Colon (tissue), 2 donors: Measurements from ENCODE around the gene RNF113B.

Source experiments
- FAIRE-seq: peaks from 2 replicates; lab custom pipeline; 2012; peaks lifted over from hg19 to GRCh38; lab: Jason Lieb, UNC
- donor health status: control.
- donor health status: control.

RNF113B gene

GRCh38 chr13:98203646-98204326 lies 26.7 kb upstream of the RNF113B start:
- no peak for FAIRE-seq

GRCh38 chr13:98201984-98202383 lies 24.9 kb upstream of the RNF113B start:
- no peak for FAIRE-seq

- no peak for FAIRE-seq
Measured at GRCh38 chr13:98201189-98201588, 24.1 kb upstream of the RNF113B start.

GRCh38 chr13:98200211-98200878 lies 23.3 kb upstream of the RNF113B start:
- FAIRE-seq: no peak

GRCh38 chr13:98199480-98199879 lies 22.4 kb upstream of the RNF113B start:
- FAIRE-seq: no peak

- no peak for FAIRE-seq
Measured at GRCh38 chr13:98198683-98199082, 21.6 kb upstream of the RNF113B start.

- no peak for FAIRE-seq
Measured at GRCh38 chr13:98195054-98195791, 18.2 kb upstream of the RNF113B start.

GRCh38 chr13:98192008-98192407 lies 14.9 kb upstream of the RNF113B start:
- FAIRE-seq: no peak

GRCh38 chr13:98190889-98191444 lies 13.9 kb upstream of the RNF113B start:
- no peak for FAIRE-seq

- no peak for FAIRE-seq
Measured at GRCh38 chr13:98189841-98190505, 12.9 kb upstream of the RNF113B start.

GRCh38 chr13:98188544-98189166 lies 11.6 kb upstream of the RNF113B start:
- no peak for FAIRE-seq

GRCh38 chr13:98187965-98188261 lies 10.8 kb upstream of the RNF113B start:
- FAIRE-seq: no peak

GRCh38 chr13:98187155-98187964 lies 10.3 kb upstream of the RNF113B start:
- FAIRE-seq: no peak

GRCh38 chr13:98184792-98185191 lies 7.7 kb upstream of the RNF113B start:
- no peak for FAIRE-seq

- no peak for FAIRE-seq
Measured at GRCh38 chr13:98182589-98182988, 5.5 kb upstream of the RNF113B start.

GRCh38 chr13:98182153-98182552 lies 5.1 kb upstream of the RNF113B start:
- FAIRE-seq: no peak

GRCh38 chr13:98181111-98181815 lies 4.2 kb upstream of the RNF113B start:
- no peak for FAIRE-seq

- FAIRE-seq: no peak
Measured at GRCh38 chr13:98180092-98180491, 3.0 kb upstream of the RNF113B start.

GRCh38 chr13:98175823-98176222 lies 1.2 kb downstream of the RNF113B start:
- FAIRE-seq: no peak

- FAIRE-seq: no peak
Measured at GRCh38 chr13:98175043-98175442, 2.0 kb downstream of the RNF113B start.

- FAIRE-seq: no peak
Measured at GRCh38 chr13:98174307-98174706, 2.8 kb downstream of the RNF113B start.
